ENCODE measurements around the gene RNF225.
"Not testable (repeated sequence)": the region's sequence is repeated elsewhere in the genome, so short reads cannot be mapped to it uniquely, and the experiment has no call there.

RNF225 gene

DNA sequence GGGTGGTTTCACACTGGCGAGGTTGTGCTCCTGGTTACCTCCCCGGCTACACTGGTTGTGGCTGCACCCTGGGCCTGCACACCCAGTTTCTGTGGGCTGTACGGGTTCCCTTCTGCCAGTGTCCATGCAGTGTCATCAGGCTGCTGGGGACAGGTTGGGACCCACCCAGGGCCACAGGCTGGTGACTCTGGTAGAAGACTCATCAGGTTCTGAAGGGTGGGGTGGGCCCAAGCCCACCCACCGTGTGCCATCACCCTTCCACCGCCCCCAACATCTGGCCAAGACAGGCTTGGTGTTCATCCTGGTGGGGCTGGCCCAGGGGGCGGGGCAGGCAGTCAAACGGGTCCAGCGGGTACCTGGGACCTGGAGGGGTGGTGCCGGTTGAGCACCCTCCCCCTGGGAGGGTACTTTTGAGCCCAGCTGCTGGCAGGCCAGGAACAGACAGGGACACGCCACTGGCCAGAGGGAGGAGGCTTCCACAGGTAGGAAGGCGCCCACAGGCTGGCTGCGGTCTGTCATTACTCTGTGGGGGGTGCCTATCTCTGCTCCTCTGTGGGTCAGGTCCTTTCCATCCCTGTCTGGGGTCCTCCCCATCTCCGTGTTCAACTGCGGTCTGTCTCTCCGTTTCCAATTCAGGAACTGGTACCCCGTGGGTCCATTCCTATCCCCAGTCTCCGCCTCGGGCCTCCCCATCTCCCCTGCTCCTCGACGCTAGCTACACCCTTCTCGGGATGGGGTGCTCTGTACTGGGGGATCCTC is at the start of gene RNF225:
TSS of gene RNF225 (plus strand) at position 437 of the 759 bp plus-strand sequence. CDS start 434 bp downstream, outside the sequence.
- no peak for DNase-seq

DNA sequence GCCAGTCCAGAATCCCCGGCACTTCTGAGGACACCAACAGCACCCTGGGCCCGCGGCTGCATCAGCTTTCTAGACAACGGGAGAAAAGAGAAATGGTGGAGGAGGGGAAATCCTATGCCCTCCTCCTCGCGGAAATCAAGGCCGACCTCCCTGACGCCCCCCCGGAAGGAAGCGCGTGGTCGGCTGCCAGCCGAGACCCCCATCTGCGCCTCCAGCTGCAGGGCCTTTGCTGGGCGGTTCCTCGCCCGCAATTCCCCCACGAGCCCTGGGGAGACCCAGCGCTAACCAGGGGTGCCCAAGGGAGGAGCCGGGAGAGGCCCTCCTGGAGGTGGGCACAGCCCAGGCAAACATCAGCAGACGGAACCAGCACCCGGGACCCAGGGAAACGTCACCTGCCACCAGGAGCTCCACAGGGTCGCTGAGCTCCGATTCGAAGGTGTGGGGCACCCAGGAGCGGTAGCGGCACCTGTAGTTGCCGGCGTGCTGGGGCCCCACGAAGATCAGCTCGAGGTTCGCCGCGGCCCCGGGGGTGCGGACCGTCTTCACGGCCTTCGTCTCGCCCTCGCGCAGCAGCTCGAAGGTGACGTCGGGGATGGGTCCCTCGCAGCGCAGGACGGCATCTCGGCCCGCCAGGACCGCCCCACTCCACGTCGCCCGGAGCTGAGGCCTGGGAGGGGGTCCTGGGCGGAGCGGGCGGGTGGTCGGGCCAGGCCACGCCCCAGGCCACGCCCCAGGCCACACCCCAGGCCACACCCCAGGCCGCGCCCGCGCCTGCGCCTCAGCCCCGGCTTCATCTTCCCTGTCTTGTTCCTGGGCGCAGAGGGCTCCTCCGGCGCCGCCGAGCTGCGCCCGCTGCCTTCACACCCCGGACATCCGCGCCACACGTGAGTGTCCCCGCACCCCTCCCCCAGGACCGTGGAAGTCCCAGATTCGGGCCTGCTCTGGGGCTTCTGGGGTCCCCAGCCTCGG is 48.2 kb upstream of the RNF225 start:
- peak; percentile 44 for DNase-seq

DNA sequence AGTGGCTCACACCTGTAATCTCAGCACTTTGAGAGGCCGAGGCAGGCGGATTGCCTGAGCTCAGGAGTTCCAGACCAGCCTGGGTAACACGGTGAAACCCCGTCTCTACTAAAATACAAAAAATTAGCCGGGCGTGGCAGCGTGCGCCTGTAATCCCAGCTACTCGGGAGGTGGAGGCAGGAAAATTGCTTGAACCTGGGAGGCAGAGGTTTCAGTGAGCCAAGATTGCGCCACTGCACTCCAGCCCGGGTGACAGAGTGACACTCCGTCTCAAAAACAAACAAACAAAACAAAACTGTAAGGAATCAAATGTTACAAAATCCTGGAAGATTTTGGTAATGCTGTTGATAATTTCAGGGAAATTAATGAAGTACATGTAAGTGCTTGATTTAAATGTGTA is 47.4 kb upstream of the RNF225 start:
- not testable (repeated sequence) for DNase-seq

DNA sequence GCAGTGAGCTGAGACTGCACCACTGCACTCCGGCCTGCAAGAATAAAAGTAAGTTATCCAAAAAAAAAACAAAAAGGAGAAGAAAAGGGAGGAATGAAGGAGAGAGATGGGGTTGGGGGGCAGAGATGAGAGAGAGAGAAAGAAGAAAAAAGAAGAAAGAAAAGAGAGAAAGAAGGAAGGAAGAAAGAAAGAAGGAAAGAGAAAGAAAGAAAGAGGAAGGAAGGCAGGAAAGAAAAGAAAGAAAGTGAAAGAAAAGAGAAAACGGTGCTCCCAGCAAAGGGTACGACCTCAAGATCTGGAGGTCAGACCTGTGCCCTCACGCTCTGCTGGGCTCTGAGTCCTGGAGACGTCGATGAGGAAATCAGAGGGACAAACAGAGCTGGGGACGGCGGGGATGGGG is 45.9 kb upstream of the RNF225 start:
- DNase-seq = no peak

DNA sequence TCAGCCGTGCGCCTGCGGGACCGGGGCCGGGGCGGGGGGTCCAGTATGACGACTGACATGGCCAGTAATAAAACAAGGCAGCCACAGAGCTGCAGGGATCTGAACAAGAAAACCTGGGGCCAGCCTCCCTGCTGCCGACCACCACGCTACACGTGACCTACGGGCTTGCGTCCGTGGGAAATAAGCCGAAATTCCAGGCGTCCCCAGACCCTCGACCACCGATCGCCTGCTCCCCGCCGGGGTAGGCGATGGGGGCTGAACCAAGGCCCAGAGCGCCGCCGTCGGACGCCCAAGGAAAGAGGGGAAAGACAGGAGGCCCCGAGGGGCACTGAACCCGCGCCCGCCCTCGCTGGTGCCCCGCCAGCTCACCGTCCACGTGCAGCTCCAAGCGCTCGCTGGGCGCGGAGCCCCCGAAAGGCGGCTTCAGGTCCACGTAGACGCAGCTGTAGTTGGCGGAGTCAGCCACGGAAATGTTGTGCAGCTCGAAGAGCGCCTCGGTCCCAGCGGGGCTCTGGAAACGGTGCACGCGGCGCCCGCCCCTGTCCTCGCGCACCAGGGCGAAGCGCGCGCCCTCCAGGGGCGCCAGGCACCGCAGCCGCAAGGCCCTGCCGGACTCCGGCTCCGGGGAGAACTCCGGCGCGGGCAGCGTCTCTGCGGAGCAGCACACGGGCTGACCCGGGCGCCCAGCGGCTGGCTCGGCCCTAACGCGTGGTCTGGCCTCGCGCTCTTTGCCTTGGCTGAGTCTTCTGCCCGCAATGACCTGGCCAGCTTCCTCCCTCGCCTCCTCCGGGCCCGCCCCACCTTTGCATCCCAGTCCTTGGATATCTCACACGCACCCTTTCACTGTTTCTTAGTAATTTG is 45.2 kb upstream of the RNF225 start:
- no peak for DNase-seq

DNA sequence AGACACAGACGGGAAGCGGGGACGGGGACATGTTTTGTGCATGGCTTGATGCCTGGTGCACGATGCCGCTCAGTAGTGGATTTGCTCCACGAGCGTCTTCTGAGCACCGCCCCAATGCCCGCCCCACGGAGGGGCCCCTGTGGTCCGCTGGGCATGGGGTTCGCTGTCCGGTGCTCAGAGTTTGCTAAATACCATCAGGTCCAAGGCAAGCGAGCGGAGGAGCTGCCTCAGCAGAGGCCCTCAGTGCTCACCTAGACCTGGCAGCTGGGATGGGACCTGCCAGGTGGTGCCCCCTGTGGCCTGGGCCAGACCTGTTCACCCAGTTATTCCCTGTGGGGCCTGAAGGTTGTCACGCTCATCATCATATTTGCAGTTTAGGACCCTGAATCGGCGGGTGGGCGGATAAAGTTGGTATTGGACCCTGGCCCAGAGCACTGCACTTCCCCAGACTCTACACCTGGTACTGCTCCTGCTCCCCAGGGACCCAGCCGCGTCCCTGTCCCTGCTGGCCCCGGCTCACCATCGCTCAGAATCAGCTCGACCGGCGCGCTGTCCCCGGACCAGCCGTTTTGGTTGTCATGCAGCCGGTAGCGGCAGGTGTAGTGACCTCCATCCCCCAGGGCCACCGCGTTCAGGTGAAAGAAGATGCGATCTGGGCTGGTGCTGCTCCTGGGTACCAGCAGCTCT is 44.4 kb upstream of the RNF225 start:
- no peak for DNase-seq

DNA sequence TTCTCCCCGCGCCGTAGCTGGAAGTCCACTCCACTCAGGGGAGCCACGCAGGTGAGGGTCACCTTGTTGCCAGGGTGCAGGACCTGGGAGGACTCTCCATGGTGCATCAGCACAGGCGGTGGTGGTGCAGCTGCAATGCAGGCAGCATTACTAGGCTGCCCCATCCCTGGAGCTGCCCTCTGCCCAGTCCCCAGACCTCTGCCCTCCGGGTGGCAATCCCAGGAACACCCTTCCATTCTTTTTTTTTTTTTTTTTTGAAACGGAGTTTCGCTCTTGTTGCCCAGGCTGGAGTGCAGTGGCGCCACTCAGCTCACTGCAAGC is 43.9 kb upstream of the RNF225 start:
- no peak for DNase-seq

DNA sequence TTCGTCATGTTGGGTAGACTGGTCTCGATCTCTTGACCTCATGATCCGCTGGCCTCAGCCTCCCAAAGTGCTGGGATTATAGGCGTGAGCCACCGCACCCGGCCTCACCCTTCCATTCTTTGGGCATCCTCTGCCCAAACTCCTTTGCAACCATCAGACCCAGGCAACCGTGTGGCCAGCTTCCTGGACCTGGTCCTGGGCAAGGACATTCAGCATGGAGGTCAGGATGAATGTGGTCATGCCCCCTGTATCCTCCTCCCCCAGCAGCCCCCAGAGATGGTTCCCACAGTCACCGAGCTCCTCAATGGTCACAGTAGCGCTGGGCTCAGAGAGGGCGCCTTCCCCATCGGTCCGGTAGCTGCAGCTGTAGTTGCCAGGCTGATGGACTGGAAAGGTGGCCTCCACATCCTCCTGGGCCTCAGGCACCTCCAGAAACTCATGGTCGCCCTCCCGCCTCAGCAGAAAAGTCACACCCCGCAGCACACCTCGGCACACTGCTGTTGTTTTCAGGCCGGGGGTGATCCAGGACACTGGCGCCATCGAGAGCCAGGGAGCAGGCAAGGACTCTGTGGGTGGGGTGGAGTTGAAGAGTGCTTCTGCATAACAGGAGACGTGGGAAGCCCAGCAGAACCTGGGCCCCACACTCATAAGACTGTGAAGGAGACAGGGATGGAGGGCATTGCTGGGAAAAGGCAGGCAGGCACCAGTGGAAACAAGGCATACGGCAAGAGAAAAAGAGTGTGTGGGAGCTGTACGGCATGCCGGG is 43.3 kb upstream of the RNF225 start:
- no peak for DNase-seq

DNA sequence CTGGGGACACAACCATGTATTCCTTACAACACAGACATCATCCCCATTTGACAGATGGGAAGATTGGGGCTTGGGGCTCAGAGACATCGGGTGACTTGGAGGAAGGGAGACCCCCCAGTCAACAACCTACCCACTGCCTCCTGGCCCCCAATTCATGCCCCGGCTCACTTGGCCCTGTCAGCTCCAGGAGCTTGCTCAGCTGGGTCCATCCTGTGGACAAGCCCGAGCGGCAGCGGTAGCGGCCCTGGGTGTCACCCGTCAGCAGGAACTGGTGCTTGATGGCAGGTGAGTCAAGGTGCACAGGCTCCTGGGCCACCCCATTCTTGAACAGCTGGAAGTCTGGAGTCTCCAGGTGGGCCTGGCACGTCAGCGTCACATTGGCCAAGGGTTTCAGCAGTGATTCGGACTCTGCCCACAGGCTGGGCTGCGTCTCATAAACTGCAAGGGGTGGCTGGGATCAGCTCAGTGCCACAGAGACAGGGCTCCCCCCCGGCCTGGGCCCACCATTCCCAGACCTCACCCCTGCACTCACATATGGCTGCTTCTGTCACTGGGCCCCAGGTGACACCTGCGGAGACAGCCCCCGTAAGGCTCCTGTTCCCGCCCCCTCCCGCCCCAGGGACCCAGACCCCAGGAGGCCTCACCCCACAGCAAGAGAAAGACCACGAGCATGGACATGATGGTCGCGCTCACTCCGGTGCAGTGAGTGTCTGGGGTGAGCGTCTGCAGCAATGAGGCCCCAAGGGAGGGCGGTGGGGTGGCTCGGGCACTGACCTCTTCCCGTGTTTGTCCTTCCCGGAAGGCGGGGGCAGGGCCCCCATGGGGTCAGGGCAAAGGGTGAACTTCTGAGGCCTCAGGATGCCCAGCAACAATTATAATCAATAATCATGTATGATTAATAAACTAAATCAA is 42.4 kb upstream of the RNF225 start, which contains the start of gene A1BG:
TSS of gene A1BG (minus strand) at position 733 of the 912 bp plus-strand sequence. CDS start at position 678, 55 bp downstream.
- no peak for DNase-seq

DNA sequence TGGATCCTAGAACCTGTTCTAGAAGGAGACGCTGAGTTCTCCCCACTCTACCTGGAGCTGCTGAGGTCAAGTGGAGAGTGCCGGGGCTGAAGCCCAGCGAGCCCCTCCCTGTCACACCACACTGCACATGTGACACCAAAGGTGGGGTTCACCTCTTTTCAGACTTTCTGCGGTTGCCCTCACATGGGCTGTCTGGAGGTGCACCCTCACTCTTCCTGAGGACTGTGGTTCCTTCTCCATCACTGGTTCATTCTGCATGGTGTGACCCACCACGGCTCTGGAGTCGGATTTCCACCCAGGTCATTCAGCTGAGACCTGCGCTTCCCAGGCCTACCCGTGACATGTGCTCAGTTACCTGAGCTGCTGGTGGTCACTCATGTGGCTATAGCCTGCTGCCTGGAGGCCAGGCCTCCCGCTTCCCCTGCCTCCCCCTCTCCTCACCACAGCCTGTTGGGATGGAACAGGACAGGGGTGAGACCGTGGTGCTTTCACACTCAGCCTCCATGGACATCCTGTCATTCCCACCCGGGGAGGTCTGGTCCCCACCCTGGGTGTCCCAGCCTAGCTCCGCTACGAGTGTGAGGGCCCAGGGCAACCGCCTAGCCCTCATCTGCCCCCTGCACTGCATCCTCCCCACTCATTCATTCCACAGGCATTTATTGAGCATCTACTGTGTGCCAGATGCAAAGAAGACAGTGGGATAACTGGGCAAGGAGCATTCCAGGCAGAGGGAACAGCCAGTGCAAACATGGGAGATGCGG is 41.6 kb upstream of the RNF225 start:
- no peak for DNase-seq

DNA sequence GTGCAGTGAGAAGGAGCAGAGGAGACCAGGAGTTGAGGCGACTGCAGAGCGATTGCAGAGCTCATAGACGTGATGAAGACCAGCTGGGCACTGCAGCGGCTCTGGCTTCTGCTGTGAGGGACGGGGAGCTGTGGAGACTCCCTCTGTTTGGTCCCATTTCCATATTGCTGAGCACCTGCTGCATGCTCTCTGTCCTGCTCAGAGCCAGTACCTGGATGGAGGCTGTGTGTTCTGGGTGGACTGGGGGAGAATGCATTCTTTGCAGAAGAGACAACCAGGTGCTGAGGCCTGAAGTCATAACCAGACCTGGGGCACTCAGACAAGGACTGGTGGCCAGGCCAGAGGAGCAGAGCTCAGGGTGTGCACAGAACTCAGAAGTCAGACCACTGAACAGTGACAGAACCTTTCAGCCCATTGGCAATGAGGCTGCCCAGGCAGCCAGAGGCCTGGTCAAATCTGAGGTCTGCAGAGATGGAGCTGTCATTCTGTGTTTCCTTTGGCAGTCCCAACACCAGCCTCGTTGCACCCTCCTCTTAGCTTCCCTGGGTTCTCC is 40.9 kb upstream of the RNF225 start:
- DNase-seq = no peak

DNA sequence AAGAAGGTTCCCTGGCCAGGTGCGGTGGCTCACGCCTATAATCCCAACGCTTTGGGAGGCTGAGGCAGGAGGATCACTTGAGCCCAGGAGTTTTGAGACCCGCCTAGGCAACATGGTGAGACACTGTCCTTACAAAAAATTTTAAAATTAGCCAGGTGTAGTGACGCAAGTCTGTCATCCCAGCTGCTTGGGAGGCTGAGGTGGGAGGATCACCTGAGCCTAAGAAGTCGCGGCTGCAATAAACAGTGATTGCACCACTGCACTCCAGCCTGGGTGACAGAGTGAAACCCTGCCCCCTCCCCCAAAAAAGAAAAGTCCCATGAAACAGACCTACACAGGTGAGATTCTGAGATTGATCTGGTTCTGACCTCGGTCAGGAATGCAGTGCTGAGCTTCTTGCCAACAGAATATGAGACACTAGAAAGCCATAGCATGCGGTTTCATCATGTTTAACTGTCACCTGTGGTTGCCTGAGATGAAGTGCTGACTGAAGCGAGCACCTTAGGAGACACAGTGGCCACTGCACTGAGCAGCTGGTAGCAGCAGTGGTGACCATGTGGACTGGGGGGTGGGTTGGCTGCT is 40.1 kb upstream of the RNF225 start:
- DNase-seq = no peak

DNA sequence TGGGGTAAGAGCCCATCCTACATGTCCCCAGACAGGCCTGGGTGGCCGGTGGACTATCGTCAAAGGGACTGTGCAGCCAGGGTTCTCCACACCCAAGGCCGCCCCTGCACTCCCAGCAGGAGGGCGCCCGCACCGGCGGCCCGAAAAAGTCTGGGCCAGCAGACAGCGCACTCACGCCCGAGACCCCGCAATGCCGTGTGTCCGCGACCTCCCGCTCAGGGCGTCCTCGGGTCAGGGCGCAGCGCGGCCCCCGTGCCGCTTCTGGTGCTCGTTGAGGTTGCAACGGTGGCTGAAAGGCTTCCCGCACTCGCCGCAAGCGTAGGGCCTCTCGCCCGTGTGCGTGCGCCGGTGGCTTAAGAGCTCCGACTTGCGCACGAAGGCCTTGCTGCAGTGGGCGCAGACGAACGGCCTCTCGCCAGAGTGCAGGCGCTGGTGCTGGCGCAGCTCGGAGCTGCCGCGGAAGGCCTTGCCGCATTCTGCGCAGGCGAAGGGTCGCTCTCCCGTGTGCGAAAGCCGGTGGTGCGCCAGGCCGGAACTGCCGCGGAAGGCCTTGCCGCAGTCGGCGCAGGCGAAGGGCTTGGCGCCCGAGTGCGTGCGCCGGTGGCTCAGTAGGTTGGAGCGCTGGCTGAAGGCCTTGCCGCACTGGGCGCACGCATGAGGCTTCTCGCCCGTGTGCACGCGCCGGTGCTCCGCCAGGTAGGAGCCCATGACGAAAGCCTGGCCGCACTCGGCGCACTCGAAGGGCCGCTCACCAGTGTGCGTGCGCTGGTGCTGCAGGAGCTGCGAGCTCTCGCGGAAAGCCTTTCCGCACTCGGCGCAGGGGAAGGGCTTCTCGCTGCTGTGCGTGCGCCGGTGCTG is 39.3 kb upstream of the RNF225 start:
- DNase-seq = no peak

DNA sequence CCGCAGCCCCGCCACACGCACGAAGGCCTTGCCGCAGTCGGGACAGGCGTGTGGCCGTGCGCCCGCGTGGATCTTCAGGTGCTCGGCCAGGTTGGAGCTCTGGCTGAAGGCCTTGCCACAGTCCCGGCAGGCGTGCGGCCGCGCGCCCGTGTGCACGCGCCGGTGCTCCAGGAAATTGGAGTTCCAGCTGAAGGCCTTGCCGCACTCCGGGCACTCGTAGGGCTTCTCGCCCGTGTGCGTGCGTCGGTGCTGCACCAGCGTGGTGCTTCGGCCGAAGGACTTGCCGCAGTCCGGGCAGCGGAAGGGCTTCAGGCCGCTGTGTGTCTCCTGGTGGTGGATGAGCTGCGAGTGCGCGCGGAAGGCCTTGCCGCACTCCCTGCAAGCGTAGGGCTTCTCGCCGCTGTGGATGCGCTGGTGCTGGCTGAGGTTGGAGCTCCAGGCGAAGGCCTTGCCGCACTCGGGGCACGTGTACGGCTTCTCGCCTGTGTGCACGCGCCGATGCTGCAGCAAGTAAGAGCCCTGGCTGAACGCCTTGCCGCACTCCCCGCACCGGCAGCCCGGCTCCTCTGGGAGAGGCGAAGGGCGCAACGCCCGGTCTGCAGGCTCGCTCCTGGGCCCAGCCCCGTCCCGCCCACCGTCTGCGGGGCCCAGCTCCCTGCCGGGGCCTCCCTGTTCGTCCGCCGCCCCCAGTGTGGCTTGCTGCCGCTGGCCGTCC is 38.5 kb upstream of the RNF225 start:
- DNase-seq = no peak

DNA sequence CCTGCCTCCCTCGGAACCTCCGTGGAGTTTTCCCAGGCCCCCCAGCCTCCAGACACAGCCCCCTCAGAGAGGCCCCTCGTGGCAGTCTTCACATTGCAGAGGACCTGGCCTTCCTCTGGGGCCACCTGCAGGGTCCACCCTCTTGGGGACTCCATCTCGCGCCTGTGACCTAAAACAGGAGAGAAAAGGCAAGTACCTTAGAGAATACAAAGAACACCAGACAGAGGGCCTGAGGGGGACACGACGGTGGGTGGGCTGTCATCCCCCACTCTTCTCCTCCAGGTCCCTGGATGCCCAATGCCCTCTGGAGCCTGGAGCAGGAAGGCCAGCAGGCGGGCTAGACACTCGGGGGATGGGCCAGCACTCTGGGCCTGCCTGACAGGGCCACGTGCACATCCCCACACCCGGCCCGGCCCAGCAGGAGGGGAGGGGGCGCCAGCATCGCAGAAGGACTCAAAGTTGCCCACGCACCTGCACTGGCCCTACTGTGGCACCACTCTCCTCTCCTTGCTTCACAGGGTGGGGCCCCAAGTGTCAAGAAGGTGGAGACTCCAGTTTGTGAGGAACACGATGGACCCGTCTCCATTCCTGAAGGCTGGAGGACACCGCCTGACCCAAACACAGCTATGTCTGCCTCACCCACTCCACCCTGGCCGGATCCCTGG is 37.8 kb upstream of the RNF225 start:
- no peak for DNase-seq

DNA sequence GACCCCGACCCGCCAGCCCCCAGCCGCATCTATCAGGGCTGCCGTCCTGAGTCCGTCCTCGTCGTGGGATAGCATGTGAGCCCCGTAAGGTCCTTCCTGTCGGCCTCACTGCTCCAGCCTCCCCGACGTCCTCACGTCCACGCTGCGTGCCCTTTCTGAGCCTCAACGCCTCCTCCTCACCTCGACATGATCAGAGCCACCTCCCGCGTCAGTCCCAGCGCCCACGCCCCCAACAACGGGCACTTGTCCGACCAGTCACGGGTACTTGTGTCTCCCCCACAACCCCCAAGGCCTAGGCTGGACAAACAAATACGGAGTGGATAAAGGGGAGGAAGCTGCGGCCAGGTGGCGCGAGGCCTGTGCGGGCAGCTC is 33.6 kb upstream of the RNF225 start:
- peak; percentile 30 for DNase-seq

Data from NCI-H1092 (cell line).